HEK293T (cell line): ENCODE data around the gene UVSSA.

Experiments
- ARNT ChIP-seq: fragments of 450-650 bp; IDR thresholded peaks from 2 replicates; pipeline ENCODE4 v1.6.1; 2017; ENCODE audit warnings: mild to moderate bottlenecking
- BHLHE40 ChIP-seq: fragments of 450-650 bp; IDR thresholded peaks from 2 replicates; pipeline ENCODE4 v1.6.1; 2016; ENCODE audit warnings: mild to moderate bottlenecking, moderate library complexity, borderline replicate concordance
- ELF4 ChIP-seq: fragments of 450-650 bp; IDR thresholded peaks from 2 replicates; pipeline ENCODE4 v1.6.1; 2017; ENCODE audit warnings: antibody characterized with exemption
- FOXA1 ChIP-seq: fragments of 450-650 bp; IDR thresholded peaks from 2 replicates; pipeline ENCODE4 v1.6.1; 2016; ENCODE audit warnings: mild to moderate bottlenecking
- FOXM1 ChIP-seq: fragments of 450-650 bp; IDR thresholded peaks from 2 replicates; pipeline ENCODE4 v1.6.1; 2017; ENCODE audit warnings: mild to moderate bottlenecking, borderline replicate concordance
- SP1 ChIP-seq: fragments of 450-650 bp; IDR thresholded peaks from 2 replicates; pipeline ENCODE4 v1.6.1; 2017
- TARDBP ChIP-seq: fragments of 450-650 bp; IDR thresholded peaks from 2 replicates; pipeline ENCODE4 v1.6.1; 2016

GRCh38 chr4:1399508-1400190, 52.6 kb downstream of the UVSSA start:
- TF ChIP-seq SP1 = no peak
- no peak for TF ChIP-seq BHLHE40
- no peak for TF ChIP-seq ELF4
- TF ChIP-seq FOXM1 = no peak
- no peak for TF ChIP-seq TARDBP
- TF ChIP-seq FOXA1 = no peak
- no peak for TF ChIP-seq ARNT
